GM19043 (cell line): ENCODE data around the gene CCM2.

Experiments
- ATAC-seq: cut with Tn5 transposase; IDR thresholded peaks from one replicate; pipeline ENCODE4 v1.9.1; 2021; ENCODE audit warnings: low read depth; ENCODE audit not compliant: unreplicated experiment

Gene CCM2

DNA sequence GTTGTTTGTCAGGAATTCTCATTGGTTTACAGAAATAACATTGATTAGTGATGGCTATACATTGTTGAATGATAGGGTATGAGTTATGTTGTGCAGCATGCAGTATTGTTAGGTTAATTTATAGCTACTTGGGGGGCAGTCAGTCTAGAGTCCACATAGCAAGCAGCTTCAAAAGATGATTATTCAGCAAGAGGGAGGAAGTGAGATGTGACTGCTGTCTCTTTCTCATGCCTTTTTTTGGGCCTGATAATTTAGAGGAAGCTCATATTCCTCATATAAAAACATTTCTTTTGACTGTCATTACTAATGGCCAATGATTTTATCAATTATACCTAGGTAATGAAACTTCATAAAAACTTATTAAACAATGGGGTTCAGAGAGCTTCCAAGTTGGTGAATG, 114.9 kb downstream of the CCM2 start:
- no peak for ATAC-seq

DNA sequence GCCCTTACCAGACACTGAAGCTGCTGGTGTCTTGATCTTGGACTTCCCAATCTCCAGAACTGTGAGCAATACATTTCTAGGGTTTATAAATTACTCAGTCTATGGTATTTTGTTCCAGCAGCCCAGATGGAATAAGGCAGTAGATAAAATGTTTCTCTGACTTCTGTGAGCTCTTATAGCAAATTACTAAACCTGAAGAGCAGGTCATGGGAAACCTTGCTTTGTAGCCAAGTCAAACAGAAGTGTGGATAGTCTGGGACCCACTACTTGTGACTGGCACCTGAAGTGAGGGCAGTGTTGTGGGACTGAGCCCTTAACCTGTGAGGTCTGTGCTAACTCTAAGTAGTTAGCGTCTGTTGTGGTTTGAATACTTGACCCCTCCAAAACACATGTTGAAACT, 116.0 kb downstream of the CCM2 start:
- no peak for ATAC-seq

DNA sequence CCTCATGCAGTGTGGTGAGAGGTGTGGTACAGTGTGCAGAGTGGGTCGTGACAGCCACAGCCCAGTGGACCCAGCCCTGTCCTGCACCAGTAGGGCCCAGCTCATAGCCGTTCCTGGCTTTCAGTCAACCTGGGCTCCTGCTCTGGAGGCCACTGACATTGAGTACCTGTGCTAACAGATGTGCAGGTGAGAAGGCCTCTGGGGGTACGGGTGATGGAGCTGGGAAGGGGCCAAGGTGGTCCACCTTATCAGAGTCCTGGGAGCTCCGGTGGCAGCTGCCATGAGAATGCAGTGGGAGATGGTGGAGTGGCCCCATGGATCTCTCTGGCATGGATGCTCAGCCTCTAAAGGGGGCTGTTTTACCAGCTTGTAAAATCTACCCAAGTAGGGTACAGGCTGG, 117.6 kb downstream of the CCM2 start:
- ATAC-seq: no peak

DNA sequence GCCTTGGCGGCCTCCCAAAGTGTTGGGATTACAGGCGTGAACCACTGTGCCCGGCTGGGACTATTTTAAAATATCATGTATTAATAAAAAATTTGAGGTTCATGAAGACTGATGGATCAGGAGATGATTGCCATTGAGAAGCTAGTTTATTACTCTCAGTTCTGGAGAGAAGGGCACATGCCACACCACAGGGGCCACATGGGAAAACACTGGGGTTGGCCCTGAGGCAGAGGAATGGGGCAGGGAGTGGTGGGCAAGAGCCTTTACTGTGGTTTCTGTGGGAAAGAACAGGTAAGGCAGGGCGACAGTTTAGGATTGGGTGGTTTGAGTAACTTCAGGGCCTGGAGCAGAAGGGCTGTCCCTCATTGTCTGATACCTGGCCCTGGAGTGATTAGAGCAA, 118.3 kb downstream of the CCM2 start:
- no peak for ATAC-seq

DNA sequence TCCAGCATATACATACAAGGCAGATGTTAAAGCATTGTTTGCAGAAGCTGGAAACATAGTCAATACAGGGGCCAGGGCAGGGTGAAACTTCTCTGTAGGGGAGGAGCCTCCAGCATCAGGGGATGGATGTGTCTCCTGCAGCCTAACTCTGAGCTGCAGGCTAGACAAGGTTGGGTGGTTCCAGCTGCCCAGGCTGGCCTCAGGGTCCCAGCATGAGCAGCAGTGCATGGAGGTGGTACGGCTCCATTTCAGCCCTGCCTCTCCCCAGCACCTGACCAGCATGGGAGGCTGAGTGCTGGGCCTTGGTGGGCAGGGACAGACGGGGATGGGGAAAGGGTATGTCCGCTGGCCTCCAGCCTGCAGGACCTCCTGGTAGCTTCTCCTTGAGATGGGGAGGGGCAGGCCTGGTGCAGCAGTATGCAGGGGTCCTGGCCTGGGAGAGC, 118.9 kb downstream of the CCM2 start:
- peak; percentile 61 for ATAC-seq

DNA sequence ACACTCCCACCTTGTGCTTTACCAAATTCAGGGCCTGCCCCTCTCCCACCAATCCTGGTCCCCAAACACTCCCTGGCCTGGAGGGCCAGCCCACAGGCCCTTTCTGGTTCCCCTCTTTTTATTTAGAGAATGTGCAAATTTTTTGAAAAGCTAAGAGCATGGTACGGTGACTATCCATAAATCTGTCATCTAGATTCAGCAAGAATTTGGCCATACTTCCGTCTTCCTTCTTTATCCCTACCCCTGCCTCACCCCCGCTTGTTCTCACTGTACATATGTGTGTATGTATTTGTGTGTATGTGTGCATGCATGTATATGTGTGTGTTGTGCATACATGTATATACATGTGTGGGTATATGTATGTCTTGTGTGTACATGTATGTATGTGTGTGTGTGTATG, 119.5 kb downstream of the CCM2 start:
- ATAC-seq: no peak

DNA sequence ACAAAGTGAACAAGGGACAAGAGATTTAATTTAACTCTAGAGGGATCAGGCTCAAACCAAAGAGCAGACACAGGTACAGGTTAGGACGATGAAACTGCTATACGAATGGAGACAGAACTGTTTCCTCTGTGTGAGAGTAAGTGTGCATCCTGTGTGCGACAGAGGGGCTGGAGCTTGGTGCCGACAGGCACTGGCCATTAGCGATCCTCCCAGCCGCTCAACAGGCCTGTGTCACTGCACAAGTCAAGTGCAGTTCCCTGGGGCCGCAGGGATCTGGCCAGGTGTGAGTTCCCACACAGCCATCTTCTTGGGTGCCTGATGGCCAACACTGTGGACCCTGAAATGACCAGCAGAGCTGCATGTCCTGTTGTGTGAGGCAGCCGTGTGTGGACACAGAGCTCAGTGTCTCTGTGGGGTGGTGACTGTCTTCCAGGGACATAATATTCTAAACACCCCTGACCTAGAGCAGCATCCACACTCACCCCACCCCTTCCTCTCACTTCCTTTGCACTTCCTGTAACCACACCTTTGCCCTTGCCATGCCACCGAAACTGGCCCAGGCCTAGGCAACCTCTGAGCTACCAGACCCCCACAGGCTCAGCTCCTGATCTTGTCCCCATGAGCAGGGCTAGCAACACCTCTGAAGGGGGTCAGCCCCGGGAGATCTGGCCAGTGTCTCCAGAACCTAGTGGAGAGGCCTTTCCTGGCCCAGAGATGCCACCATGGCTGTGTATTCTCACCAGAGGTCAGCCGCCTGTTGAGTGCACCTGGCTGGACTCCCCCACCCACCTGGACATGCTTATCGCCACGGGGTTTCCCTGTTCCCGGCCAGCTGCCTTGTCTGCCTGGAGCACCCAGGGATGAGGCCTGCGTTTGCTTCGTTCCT, 123.2 kb downstream of the CCM2 start:
- no peak for ATAC-seq

DNA sequence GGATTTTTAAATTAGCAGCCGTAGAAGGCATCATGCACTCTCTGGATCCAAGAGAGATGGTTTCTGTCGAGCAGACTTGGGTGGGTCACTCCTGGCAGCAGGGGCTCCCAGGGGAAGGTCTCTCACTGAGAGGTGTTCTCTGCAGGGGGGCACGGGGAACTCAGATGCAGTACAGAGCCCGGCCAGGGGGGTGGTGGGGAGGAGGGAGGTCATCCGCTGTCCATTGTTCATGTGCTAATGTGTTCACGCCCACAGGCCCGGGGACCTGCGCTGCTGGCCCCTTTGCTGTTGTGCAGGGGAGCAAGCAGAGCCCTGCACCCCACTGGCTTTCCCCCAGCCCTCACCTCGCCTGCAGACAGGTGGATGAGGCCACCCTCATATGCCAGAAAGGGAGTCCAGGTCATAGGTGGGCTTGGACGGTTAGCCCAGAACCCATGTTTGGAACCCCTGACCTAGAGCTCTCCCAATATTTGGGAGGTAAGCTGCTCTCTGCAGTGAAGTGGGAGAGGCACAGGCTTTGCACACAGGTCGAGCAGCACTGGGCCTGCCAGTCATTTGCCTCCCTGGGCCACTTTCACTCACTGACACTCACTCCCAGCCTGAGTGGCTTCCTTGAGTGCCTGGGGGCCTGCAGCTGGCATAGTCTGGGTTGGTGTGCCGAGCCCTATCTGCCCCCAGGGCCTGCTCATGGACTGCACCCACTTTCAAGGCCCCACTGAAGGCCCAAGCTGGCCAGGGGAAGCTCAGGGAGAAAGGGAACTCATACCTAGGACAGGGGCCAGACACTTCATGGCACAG, 124.1 kb downstream of the CCM2 start:
- ATAC-seq: no peak

DNA sequence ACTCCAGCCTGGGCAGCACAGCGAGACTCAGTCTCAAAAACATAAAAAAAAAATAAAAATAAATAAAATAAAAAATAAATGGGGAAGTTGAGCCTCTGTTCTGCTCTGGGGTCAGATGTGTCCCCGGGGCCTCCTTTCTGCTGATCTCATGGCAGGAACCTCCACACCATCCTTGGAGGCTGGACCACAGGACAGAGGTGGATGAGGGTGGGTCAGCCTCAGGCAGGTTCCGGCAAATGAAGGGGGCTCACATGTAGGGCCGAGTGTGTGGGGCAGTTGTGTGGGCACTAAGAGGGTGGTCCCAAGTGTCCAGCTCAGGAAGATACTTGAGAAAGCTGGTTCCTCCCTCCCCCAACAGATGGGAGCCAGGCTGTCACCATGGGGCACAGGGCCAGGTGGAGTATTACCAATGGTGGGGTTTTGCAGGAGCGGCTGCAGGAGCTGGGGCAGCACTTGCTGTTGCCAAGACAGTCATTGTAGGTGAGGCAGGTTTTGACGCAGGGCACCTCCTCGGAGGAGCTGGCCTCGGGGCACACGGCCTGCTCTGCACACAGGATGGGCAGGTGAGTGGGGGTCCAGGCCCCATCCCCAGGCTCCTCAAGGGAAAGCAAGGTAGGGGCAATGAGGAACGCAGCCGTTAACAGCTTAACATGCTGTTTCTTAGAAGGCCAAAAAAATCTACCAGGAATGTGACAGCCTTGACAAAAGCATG, 125.3 kb downstream of the CCM2 start:
- ATAC-seq: no peak
